GM12864 (cell line): Measurements from ENCODE around the gene CAPN10.

Experiments
- DNase-seq: peaks from one replicate; pipeline ENCODE4 v3.0.0-alpha.2; 2011; ENCODE audit warnings: low read depth
- H3K4me3 ChIP-seq: 2 replicates; pipeline ENCODE4 v1.5.1; 2011; ENCODE audit warnings: mild to moderate bottlenecking, low read depth, low read length, control low read depth
- TF ChIP-seq, protein P1 (sequence below): IDR thresholded peaks from 2 replicates; pipeline ENCODE4 v1.5.1; 2011; ENCODE audit warnings: low read depth, mild to moderate bottlenecking, moderate library complexity, low read length, control low read depth, inconsistent platforms; ENCODE audit errors: missing control alignments

Gene CAPN10

GRCh38 chr2:240622531-240623235 lies 36.1 kb downstream of the CAPN10 start:
- no peak for DNase-seq
- TF ChIP-seq, protein P1, sequence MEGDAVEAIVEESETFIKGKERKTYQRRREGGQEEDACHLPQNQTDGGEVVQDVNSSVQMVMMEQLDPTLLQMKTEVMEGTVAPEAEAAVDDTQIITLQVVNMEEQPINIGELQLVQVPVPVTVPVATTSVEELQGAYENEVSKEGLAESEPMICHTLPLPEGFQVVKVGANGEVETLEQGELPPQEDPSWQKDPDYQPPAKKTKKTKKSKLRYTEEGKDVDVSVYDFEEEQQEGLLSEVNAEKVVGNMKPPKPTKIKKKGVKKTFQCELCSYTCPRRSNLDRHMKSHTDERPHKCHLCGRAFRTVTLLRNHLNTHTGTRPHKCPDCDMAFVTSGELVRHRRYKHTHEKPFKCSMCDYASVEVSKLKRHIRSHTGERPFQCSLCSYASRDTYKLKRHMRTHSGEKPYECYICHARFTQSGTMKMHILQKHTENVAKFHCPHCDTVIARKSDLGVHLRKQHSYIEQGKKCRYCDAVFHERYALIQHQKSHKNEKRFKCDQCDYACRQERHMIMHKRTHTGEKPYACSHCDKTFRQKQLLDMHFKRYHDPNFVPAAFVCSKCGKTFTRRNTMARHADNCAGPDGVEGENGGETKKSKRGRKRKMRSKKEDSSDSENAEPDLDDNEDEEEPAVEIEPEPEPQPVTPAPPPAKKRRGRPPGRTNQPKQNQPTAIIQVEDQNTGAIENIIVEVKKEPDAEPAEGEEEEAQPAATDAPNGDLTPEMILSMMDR: no peak
- H3K4me3 ChIP-seq: no peak overlapping the region

DNA sequence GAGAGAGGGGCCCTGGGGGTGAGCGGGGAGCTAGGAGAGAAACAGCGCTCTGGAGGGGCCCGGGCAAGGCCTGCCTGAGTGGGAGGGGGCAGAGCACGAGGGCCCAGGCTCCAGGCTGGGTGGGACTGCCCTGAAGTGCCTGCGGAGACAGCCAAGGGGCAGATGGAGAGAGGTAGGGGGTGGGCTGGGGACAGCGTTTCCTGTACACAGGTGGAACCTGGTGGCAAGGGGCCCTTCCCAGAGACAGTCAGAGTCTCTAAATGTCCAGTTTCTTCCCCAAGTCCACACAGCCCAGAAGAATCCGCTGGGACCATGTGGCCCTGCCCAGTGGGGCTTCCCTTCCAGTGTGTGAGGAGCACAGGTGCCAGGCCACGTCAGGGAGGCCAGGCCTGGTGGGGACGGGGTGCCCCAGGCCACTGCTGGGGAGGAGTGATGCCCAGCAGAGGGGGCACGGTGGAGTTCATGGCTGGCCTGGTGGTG lies 37.0 kb downstream of the CAPN10 start:
- TF ChIP-seq, protein P1: no peak
- H3K4me3 ChIP-seq: no peak overlapping the region
- no peak for DNase-seq

- H3K4me3 ChIP-seq: no peak overlapping the region
- TF ChIP-seq, protein P1: no peak
- no peak for DNase-seq
These were observed 37.7 kb downstream of the CAPN10 start for GRCh38 chr2:240624011-240624949.

DNA sequence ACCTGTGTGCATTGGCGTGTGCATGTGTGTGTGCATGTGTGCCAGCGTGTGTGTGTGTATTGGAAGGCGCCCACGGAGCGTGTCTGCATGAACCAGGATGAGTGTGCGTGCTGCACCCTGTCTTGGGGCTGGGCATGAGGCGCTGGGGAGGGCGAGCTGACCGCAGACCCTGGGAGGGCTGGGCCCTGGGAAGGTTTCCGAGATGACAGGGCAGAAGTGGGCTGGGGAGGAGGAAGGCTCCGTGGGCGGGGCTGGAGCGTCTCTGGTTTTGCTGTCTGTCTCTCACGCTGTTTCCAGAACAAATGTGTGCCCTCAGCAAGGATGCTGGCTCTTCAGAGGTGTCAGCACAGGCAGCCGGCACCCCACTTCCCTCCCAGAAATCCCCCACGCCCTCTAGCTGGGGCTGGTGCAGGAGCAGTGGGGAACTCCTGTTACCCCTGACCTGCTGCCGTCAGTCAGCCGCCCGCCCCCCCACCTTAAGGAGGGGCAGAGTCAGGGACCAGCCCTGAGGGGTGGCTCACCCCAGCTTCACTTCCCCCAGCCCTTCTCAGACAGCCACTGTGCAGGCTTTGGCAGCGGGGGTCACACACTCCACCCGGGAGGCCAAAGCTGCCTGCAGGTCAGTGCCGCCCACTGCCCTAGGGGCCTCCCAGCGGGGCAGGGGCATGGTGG lies 38.6 kb downstream of the CAPN10 start, which contains the start of gene GPR35:
TSS of gene GPR35 (plus strand) at position 531 of the 672 bp plus-strand sequence. CDS start 4,473 bp downstream, outside the sequence.
- TF ChIP-seq, protein P1: no peak
- H3K4me3 ChIP-seq: no peak within 1 kb of the TSS; the same call in 1 of the 2 replicates
- peak; percentile 38 for DNase-seq

DNA sequence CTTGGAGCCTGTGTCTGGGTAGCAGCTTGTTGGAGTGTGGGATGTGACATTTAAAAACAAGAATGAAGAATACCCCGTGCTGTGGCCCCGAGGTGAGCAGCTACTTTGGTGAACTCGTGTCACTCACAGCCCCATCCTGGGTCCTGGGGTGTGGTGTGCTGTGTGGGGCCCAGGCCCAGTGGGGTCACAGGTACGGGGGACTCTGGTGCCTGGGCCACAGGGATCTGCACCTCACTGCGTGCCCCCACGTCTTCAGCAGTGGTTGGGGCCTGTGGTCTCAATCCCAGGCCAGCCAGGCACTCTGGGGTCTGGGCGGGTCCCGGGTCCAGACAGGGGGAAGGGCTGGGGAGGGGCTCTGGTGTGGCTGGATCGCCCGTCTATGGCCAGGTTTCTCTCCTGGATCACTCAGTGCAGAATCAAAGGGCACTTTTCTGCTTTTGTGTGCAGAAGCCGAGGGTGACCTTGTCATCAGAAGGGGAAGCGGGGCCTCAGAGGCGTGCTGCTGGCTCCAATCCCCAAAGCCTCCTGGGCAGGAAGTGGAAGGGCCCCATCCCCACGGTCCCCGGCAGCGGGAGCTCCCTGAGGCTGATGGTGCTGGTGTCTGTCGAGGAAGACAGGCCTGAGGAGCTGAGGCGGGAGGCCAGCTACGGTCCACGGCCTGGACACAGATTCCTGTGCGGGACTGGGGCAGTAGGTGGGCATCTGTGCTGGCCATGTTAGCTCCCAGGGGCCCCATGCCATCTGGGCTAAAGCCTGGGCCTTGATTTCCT lies 40.2 kb downstream of the CAPN10 start:
- H3K4me3 ChIP-seq: no peak overlapping the region
- TF ChIP-seq, protein P1: no peak
- no peak for DNase-seq
